ENCODE data around the gene ZNF648.

The ZNF648 gene

DNA sequence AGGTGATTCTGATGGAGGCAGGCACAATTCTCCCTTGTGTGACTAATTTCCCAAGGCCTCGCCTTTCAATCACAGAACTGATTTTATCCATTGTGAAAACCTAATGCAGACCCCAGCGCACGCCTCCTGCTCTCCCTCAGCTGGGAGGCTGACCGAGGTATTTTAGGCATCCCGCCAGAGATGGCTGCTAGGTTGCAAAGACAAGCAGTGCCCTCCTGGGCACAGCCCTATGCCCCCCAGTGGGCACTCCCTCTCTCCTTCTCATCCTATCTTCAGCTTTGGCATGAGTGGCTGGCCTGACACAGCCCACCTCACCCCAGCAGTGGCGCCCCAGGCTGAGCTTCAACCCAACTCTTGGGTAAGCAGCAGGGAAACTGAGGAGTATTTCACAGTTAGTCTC, 24.2 kb upstream of the ZNF648 start:
- Histone ChIP-seq H3K27ac (no peak overlapping the region), H3K4me1 (peaks cover 0 to 8% (median 2%) of the 10 kb centered on the region in 4 donors), H3K9me3 (no peaks in the 10 kb centered on the region), H3K4me3 (no peak overlapping the region), H3K36me3 (no peaks in the 10 kb centered on the region), H3K27me3 (no peaks in the 10 kb centered on the region)
- TF ChIP-seq, protein P1, sequence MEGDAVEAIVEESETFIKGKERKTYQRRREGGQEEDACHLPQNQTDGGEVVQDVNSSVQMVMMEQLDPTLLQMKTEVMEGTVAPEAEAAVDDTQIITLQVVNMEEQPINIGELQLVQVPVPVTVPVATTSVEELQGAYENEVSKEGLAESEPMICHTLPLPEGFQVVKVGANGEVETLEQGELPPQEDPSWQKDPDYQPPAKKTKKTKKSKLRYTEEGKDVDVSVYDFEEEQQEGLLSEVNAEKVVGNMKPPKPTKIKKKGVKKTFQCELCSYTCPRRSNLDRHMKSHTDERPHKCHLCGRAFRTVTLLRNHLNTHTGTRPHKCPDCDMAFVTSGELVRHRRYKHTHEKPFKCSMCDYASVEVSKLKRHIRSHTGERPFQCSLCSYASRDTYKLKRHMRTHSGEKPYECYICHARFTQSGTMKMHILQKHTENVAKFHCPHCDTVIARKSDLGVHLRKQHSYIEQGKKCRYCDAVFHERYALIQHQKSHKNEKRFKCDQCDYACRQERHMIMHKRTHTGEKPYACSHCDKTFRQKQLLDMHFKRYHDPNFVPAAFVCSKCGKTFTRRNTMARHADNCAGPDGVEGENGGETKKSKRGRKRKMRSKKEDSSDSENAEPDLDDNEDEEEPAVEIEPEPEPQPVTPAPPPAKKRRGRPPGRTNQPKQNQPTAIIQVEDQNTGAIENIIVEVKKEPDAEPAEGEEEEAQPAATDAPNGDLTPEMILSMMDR (IDR thresholded peaks at IDR 0.05): no peak
- intact Hi-C loops (cut with DNase I; ENCODE audit: low total_unique reads): loop anchor here (2.0 to 10.0 kb wide), 3 partner anchors 311 to 709 kb away; partner anchors contain the start of gene RNASEL
- DNase-seq: no peak

- Histone ChIP-seq H3K27ac (no peak overlapping the region), H3K4me3 (no peak overlapping the region), H3K27me3 (no peaks in the 10 kb centered on the region), H3K4me1 (peaks cover 0 to 8% (median 2%) of the 10 kb centered on the region in 4 donors), H3K36me3 (no peaks in the 10 kb centered on the region), H3K9me3 (no peaks in the 10 kb centered on the region)
- intact Hi-C loops (cut with DNase I; ENCODE audit: low total_unique reads): loop anchor here (2.0 to 10.0 kb wide), 3 partner anchors 312 to 710 kb away; partner anchors contain the start of gene RNASEL
- TF ChIP-seq, protein P1 (IDR thresholded peaks at IDR 0.05): peak; percentile 81 to 85
- DNase-seq: peak; percentile 90 to 92
Observed at GRCh38 chr1:182084487-182085316, 23.2 kb upstream of the ZNF648 start.

GRCh38 chr1:182083851-182084486, 22.5 kb upstream of the ZNF648 start:
- Histone ChIP-seq H3K4me3 (no peak overlapping the region), H3K27ac (no peak overlapping the region), H3K9me3 (no peaks in the 10 kb centered on the region), H3K36me3 (no peaks in the 10 kb centered on the region), H3K4me1 (peaks cover 0 to 8% (median 2%) of the 10 kb centered on the region in 4 donors), H3K27me3 (no peaks in the 10 kb centered on the region)
- intact Hi-C loops (cut with DNase I; ENCODE audit: low total_unique reads): loop anchor here (2.0 to 10.0 kb wide), 3 partner anchors 313 to 711 kb away; partner anchors contain the start of gene RNASEL
- TF ChIP-seq, protein P1 (IDR thresholded peaks at IDR 0.05): peak in 1 of 2 experiments; percentile 15
- DNase-seq: no peak

DNA sequence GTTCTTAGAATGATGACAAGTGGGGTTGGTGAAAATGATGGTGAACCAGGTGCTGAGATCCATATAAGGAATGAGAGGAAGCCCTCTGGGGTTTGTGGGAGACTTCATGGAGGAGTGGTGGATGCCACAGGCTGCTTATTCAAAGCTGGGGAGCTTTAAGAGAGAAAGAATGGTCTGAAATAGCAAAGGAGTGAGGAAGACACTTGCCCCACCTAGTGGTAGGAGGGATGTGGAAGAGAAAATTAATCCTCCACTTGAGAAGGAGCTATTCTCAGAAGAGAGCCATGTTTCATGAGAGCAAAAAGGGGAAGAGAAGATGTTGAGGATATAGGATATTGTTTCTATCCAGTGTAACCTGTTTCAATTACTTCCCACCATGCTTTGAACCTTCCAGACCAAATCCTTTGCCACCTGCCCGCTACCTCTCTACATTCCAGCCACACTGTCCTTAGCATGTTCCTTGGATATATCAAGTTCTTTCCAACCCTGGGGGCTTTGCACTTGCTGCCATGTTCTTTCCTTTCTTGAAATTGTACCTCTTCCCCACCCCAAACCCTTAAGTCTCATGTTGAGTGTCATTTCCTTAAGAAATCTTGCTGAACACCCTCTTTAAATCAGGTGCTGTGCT, 19.6 kb upstream of the ZNF648 start:
- TF ChIP-seq, protein P1 (IDR thresholded peaks at IDR 0.05): peak; percentile 47 to 51
- Histone ChIP-seq H3K27ac (no peak overlapping the region), H3K36me3 (no peaks in the 10 kb centered on the region), H3K4me1 (peaks cover 0 to 8% (median 2%) of the 10 kb centered on the region in 4 donors), H3K4me3 (no peak overlapping the region), H3K9me3 (no peaks in the 10 kb centered on the region), H3K27me3 (no peaks in the 10 kb centered on the region)
- intact Hi-C loops (cut with DNase I; ENCODE audit: low total_unique reads): loop anchor here (10.0 kb wide), 2 partner anchors 504 to 714 kb away; partner anchors contain the start of gene RNASEL
- no peak for DNase-seq

DNA sequence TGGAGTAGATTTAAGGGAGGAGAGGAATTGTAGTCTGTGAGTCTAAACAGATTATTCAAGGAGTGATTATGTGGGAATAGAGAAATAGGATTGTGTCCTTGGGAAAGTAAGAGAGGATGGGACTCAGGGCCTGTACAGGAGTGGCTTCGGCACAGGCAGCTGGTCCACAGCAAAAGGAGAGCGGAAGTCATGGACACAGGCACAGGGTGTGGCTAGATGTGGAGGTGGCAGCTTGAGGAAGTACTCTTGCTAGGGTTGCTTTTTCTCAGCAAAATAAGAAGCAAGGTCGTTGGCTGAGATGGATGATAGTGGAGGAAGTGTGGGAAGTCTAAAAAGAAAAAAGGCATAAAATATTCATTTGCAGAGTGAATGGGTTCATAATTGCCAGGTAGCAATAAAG, 18.5 kb upstream of the ZNF648 start:
- no peaks in the 10 kb centered on the region for H3K36me3 ChIP-seq
- no peaks in the 10 kb centered on the region for H3K27me3 ChIP-seq
- intact Hi-C loops (cut with DNase I; ENCODE audit: low total_unique reads): loop anchor here (10.0 kb wide), 2 partner anchors 505 to 715 kb away; partner anchors contain the start of gene RNASEL
- H3K27ac ChIP-seq: no peak overlapping the region
- H3K9me3 ChIP-seq: no peaks in the 10 kb centered on the region
- H3K4me1 ChIP-seq: peaks cover 0 to 6% (median 2%) of the 10 kb centered on the region in 4 donors
- TF ChIP-seq, protein P1 (IDR thresholded peaks at IDR 0.05): no peak
- no peak for DNase-seq
- H3K4me3 ChIP-seq: no peak overlapping the region

Data from tibial artery (tissue), 4 donors.